HG02943 (cell line): ENCODE data around the gene SERP1.

Source experiments
- ATAC-seq: cut with Tn5 transposase; IDR thresholded peaks from one replicate; pipeline ENCODE4 v1.9.1; 2021; ENCODE audit warnings: mild to moderate bottlenecking, low read depth, moderate library complexity; ENCODE audit not compliant: unreplicated experiment

The SERP1 gene

DNA sequence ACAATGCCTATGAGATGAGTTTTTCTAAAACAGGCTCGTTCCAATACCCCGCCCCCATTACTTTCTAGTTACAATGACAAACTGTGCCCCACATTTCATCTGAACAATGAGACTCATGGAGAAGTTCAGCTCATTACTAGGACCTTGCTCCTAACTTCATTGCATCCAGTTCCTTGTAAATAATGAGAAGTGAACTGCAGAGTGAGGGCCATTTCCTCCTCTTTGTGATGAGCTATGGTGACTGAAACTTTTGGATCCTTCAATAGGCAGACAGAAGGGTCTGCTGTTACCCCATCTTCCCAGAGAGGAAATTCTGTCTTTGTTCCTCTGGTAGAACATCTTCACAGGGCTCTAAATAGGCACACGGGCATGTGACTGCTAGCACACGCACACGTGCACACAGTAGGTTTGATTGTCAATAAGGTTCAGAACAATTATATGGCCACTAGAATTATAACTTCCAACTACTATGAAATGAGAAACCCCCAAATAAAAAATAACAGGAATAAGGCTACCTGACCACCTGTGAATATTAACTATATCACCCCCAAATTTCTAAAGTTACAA lies 51.8 kb downstream of the SERP1 start:
- ATAC-seq = no peak
